Measurements from ENCODE around the gene ACTL6B. TPM values are rescaled to one million over a fixed set of nuclear protein-coding genes. Genes with fewer than 3 reads are reported as not detected.

The ACTL6B gene
- total RNA-seq, 6 experiments from 2014 or later = not detected

DNA sequence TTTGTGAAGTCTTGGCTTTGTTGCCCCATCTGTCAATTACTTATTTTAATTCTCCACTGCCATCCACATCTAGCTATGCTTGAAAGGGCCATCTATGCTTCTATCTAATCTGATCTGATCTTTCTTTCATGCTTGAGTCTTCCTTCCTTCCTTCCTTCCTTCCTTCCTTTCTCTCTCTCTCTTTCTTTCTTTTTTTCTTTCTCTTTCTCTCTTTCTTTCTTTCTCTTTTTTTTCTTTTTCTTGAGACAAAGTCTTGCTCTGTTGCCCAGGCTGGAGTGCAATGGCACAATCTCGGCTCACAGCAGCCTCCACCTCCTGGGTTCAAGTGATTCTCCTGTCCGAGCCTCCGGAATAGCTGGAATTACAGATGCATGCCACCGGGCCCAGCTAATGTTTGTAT lies 26.2 kb downstream of the ACTL6B start:
- TF ChIP-seq, protein P1, sequence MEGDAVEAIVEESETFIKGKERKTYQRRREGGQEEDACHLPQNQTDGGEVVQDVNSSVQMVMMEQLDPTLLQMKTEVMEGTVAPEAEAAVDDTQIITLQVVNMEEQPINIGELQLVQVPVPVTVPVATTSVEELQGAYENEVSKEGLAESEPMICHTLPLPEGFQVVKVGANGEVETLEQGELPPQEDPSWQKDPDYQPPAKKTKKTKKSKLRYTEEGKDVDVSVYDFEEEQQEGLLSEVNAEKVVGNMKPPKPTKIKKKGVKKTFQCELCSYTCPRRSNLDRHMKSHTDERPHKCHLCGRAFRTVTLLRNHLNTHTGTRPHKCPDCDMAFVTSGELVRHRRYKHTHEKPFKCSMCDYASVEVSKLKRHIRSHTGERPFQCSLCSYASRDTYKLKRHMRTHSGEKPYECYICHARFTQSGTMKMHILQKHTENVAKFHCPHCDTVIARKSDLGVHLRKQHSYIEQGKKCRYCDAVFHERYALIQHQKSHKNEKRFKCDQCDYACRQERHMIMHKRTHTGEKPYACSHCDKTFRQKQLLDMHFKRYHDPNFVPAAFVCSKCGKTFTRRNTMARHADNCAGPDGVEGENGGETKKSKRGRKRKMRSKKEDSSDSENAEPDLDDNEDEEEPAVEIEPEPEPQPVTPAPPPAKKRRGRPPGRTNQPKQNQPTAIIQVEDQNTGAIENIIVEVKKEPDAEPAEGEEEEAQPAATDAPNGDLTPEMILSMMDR (IDR thresholded peaks at IDR 0.05) = no peak
- no peak overlapping the region for H3K27ac Mint-ChIP-seq
- H3K9me3 Mint-ChIP-seq = no peaks in the 10 kb centered on the region
- peaks cover 11% of the 10 kb centered on the region for H3K4me1 Mint-ChIP-seq (ENCODE audit: low read depth)
- no peak overlapping the region for H3K4me3 Mint-ChIP-seq
- H3K36me3 Mint-ChIP-seq (ENCODE audit: low read depth) = no peaks in the 10 kb centered on the region
- DNase-seq = no peak
- H3K27me3 Mint-ChIP-seq (ENCODE audit: insufficient read depth) = peaks cover 25% of the 10 kb centered on the region

DNA sequence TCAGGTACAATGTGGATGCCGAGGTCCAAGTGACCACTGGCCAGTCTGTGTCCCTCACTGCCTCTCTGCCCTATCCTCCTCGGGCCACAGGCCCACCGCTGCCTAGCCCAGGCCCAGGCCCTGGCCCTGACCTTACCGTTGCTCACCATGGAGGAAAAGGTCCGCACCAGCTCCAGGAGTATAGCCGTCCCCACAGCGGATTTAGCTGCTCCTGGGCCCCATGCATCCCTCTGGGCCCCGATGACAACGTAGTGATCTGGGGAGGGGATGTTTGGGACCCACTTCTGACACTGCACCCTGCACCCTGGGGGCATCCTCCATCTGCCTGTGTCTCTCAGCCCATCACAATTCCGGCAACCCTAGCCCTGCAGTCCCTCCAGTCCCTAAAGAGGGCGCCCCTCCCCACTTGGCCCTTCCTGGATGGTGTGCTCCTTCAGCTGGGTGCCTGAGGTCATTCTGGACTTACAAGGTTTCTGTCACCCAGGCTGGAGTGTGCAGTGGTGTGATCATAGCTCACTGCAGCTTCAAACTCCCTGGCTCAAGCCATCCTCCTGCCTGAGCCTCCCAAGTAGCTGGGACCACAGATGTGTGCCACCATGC lies 27.0 kb downstream of the ACTL6B start:
- Mint-ChIP-seq H3K4me1 (ENCODE audit: low read depth) (peaks cover 10% of the 10 kb centered on the region), H3K27ac (no peak overlapping the region), H3K4me3 (no peak overlapping the region), H3K9me3 (no peaks in the 10 kb centered on the region), H3K27me3 (ENCODE audit: insufficient read depth) (peaks cover 25% of the 10 kb centered on the region), H3K36me3 (ENCODE audit: low read depth) (no peaks in the 10 kb centered on the region)
- TF ChIP-seq, protein P1 (IDR thresholded peaks at IDR 0.05) = peak; percentile 53; the same call in 1 of the 2 replicates
- no peak for DNase-seq

- H3K4me1 Mint-ChIP-seq (ENCODE audit: low read depth) = no peaks in the 10 kb centered on the region; the same call in 1 of the 2 replicates
- no peak overlapping the region for H3K27ac Mint-ChIP-seq
- H3K4me3 Mint-ChIP-seq = no peak overlapping the region
- no peaks in the 10 kb centered on the region for H3K9me3 Mint-ChIP-seq
- peaks cover 16% of the 10 kb centered on the region for H3K27me3 Mint-ChIP-seq (ENCODE audit: insufficient read depth)
- DNase-seq = no peak
- H3K36me3 Mint-ChIP-seq (ENCODE audit: low read depth) = no peaks in the 10 kb centered on the region
- TF ChIP-seq, protein P1 (IDR thresholded peaks at IDR 0.05) = no peak
Observed at GRCh38 chr7:100627238-100627549, 29.1 kb downstream of the ACTL6B start.

DNA sequence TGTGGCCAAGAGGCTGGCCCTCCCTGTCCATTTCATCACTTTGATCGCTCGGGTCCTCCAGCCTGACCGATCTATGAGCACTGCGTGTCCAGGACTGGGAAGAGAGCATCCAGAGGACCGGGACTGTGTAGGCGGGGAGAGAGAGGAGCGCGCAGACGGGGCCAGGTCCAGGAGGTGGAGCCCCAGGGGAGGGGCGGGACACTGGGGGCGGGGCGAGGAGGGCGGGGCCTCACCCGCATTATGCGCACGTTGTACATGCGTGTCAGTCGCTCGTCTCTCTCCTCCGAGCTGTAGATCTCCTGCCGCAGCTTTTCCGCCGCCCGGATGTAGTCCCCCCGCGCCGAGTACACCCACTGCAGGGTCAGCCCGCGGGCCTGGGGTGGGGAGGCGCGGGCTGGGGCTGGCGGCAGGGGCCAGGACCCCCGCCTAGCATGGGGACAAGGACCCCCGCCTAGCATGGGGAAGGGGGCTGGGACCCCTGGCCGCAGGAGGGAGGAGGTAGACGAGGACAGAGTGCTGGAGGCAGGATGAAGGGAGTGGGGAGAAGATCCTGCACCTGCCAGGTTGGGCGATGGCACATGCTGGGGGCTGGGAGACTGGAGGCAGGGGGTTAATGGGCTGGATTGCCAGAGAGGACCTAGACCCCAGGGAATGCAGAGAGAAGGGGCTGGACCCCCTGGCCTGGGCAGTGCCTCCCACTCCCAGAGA lies 29.6 kb downstream of the ACTL6B start:
- DNase-seq = peak; percentile 65

GRCh38 chr7:100626055-100626454 lies 30.2 kb downstream of the ACTL6B start:
- H3K9me3 Mint-ChIP-seq = no peaks in the 10 kb centered on the region
- no peaks in the 10 kb centered on the region; the same call in 1 of the 2 replicates for H3K4me1 Mint-ChIP-seq (ENCODE audit: low read depth)
- TF ChIP-seq, protein P1 (IDR thresholded peaks at IDR 0.05) = no peak
- peaks cover 16% of the 10 kb centered on the region for H3K27me3 Mint-ChIP-seq (ENCODE audit: insufficient read depth)
- peak overlapping the region; percentile 55 for H3K4me3 Mint-ChIP-seq
- no peak overlapping the region for H3K27ac Mint-ChIP-seq
- no peak for DNase-seq
- H3K36me3 Mint-ChIP-seq (ENCODE audit: low read depth) = no peaks in the 10 kb centered on the region

More for the DNA sequence above, 29.6 kb downstream of the ACTL6B start:
- no peaks in the 10 kb centered on the region; the same call in 1 of the 2 replicates for H3K4me1 Mint-ChIP-seq (ENCODE audit: low read depth)
- no peaks in the 10 kb centered on the region for H3K9me3 Mint-ChIP-seq
- peaks cover 16% of the 10 kb centered on the region for H3K27me3 Mint-ChIP-seq (ENCODE audit: insufficient read depth)
- H3K27ac Mint-ChIP-seq = no peak overlapping the region
- H3K36me3 Mint-ChIP-seq (ENCODE audit: low read depth) = no peaks in the 10 kb centered on the region
- TF ChIP-seq, protein P1 (IDR thresholded peaks at IDR 0.05) = no peak
- H3K4me3 Mint-ChIP-seq = peak overlapping the region; percentile 55

Data from HFFc6 (cell line).